ENCODE measurements around the gene JSRP1. TPM values are rescaled to one million over a fixed set of nuclear protein-coding genes. Genes with fewer than 3 reads are reported as not detected.

JSRP1 gene
- polyA plus RNA-seq, 1 of the 3 experiments (the other 2 are of a cell fraction), result 0.76 TPM

DNA sequence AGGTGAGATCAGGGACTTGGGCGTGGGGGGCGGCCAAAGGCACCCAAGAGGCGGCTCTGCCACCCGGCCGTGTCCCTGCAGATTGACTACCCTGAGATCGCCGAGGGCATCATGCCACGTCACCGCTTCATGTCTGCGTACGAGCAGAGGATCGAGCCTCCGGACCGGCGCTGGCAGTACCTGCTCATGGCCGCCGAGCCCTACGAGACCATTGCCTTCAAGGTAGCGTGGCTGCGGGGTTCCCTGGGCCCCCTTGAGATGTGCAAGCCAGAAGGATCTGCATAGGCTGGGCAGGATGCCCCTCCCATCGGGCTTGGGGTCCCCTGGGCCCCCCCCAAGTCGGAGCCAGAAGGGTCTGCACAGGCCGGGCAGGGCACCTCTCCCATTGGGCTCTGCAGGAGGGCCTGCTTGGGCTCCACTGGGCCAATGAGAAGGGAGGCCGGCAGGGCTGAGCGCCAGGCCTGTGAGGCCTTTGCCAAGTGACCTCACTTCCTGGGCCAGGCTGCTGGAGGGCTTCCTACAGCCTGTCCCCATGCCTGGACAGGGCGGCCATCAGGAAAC lies 9.3 kb downstream of the JSRP1 start:
- H3K4me2 ChIP-seq, result no peak overlapping the region
- no peaks in the 10 kb centered on the region for H3K9me3 ChIP-seq
- H3K9me2 ChIP-seq, result no peaks in the 10 kb centered on the region
- ChIA-PET POLR2A (no interaction called here), CTCF (interaction anchor here (1.8 to 10.4 kb wide), 4 partner anchors 8 to 69 kb away, joined by 6 to 121 read pairs (median 50); no protein-coding TSS in a partner anchor)
- WGBS (ENCODE audit: low lambda C conversion rate), result 91% methylated on average over 18 of the region's 26 CpGs
- no peak overlapping the region for H3K4me3 ChIP-seq (ENCODE audit: low read depth in 2 of 2, low read length in 1 of 2)
- H3K36me3 ChIP-seq (replicated peaks in 1 of 2; ENCODE audit: control insufficient read depth in 1 of 2, insufficient read depth in 2 of 2, low read length in 1 of 2), result peaks cover 22 to 66% of the 10 kb centered on the region in 2 experiments
- DNase-seq, result peak; percentile 49
- TF ChIP-seq GABPA (IDR thresholded peaks at IDR 0.05; ENCODE audit: low read depth), result peak; percentile 47; the same call in 1 of the 2 replicates
- peak; percentile 70 for TF ChIP-seq NFIC (IDR thresholded peaks at IDR 0.05; ENCODE audit: borderline replicate concordance)
- TF ChIP-seq FOXM1 (IDR thresholded peaks at IDR 0.05; ENCODE audit: low read depth), result no peak
- peak overlapping the region; percentile 45 to 47; a peak in 3 of 4 replicates for H3K27ac ChIP-seq (ENCODE audit: low read depth in 2 of 2, low read length in 1 of 2)
- no peak overlapping the region for H3K9ac ChIP-seq
- H3F3A ChIP-seq (replicated peaks; ENCODE audit: insufficient read depth), result peaks cover 10% of the 10 kb centered on the region
- H4K20me1 ChIP-seq (ENCODE audit: insufficient read depth), result peaks cover 43% of the 10 kb centered on the region
- no peaks in the 10 kb centered on the region for H3K27me3 ChIP-seq (ENCODE audit: insufficient read depth)
- peaks cover 6 to 48% of the 10 kb centered on the region in 2 experiments; a peak in 2 of 4 replicates for H3K4me1 ChIP-seq (ENCODE audit: control insufficient read depth in 1 of 2, insufficient read depth in 2 of 2, low read depth in 1 of 2, low read length in 1 of 2)
- no peak overlapping the region for H2AFZ ChIP-seq (ENCODE audit: low read depth)
- peaks cover 41% of the 10 kb centered on the region for H3K79me2 ChIP-seq (ENCODE audit: insufficient read depth)

DNA sequence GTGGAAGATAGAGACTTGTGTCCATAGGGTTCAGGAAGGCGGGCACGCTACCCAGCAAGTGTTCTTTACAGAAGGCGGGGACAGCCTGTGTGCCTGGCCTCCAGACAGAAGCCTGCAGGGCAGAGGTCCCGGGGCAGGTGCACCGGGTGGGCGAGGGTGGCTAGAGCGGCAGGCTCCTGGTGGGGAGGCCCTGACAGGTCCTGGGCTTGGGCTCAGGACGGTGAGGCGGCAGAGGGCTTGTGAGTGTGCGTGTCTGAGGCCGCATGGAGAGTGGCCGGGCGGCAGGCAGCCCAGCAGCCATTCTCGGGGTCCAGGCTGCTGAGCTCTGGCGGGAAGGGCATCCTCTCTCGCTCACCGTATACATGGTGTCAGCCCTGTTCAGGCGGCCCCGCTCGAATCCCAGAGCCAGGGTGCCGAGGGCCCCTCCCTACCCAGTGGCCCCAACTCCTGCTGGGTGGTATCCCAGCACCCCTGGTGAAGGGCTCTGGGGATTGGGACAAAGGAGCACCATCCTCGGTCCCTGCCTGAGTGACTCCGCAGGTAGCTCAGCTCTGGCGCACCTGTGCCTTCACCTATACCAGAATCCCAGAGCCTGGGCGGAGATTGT lies 10.1 kb downstream of the JSRP1 start:
- 99% methylated on average over 14 of the region's 25 CpGs for WGBS (ENCODE audit: low lambda C conversion rate)
- POLR2A ChIA-PET, result no interaction called here

GRCh38 chr19:2245273-2245672 lies 10.9 kb downstream of the JSRP1 start:
- no peak overlapping the region for H3K4me3 ChIP-seq (ENCODE audit: low read depth in 2 of 2, low read length in 1 of 2)
- peaks cover 12 to 64% of the 10 kb centered on the region in 2 experiments; a peak in 2 of 4 replicates for H3K4me1 ChIP-seq (ENCODE audit: control insufficient read depth in 1 of 2, insufficient read depth in 2 of 2, low read depth in 1 of 2, low read length in 1 of 2)
- H3K9me2 ChIP-seq, result no peaks in the 10 kb centered on the region
- no peak for DNase-seq
- CTCF ChIA-PET, result interaction anchor here (1.8 to 10.4 kb wide), 4 partner anchors 10 to 71 kb away, joined by 6 to 121 read pairs (median 50); no protein-coding TSS in a partner anchor
- no peak overlapping the region for H2AFZ ChIP-seq (ENCODE audit: low read depth)
- no peaks in the 10 kb centered on the region for H3K27me3 ChIP-seq (ENCODE audit: insufficient read depth)
- 100% methylated on average over 3 of the region's 15 CpGs for WGBS (ENCODE audit: low lambda C conversion rate)
- POLR2A ChIA-PET, result interaction anchor here (0.6 to 3.3 kb wide), 2 partner anchors 10 to 741 kb away, joined by 5 to 33 read pairs; partner anchors contain the start of gene JSRP1
- peaks cover 9% of the 10 kb centered on the region for H3F3A ChIP-seq (replicated peaks; ENCODE audit: insufficient read depth)
- H4K20me1 ChIP-seq (ENCODE audit: insufficient read depth), result peaks cover 59% of the 10 kb centered on the region
- no peak for TF ChIP-seq FOXJ3 (CRISPR knock-in tag; IDR thresholded peaks at IDR 0.05)
- no peak for TF ChIP-seq ELF1 (IDR thresholded peaks at IDR 0.05)
- TF ChIP-seq EP300 (IDR thresholded peaks at IDR 0.05; ENCODE audit: borderline replicate concordance in 1 of 2, low read depth in 1 of 2, low read length in 1 of 2), result no peak
- TF ChIP-seq NFIC (IDR thresholded peaks at IDR 0.05; ENCODE audit: borderline replicate concordance), result no peak
- TF ChIP-seq POLR2AphosphoS5 (IDR thresholded peaks at IDR 0.05; ENCODE audit: low read depth, low read length), result no peak
- TF ChIP-seq MAX (IDR thresholded peaks at IDR 0.05; ENCODE audit: low read depth), result no peak
- TF ChIP-seq NRF1 (IDR thresholded peaks at IDR 0.05; ENCODE audit: low read depth, low read length), result no peak
- no peak for TF ChIP-seq YY1 (IDR thresholded peaks at IDR 0.05; ENCODE audit: low read depth)
- TF ChIP-seq RCOR1 (IDR thresholded peaks at IDR 0.05; ENCODE audit: low read length), result no peak
- peaks cover 22 to 61% of the 10 kb centered on the region in 2 experiments for H3K36me3 ChIP-seq (replicated peaks in 1 of 2; ENCODE audit: control insufficient read depth in 1 of 2, insufficient read depth in 2 of 2, low read length in 1 of 2)
- peaks cover 57% of the 10 kb centered on the region for H3K79me2 ChIP-seq (ENCODE audit: insufficient read depth)
- no peak overlapping the region for H3K9ac ChIP-seq
- H3K4me2 ChIP-seq, result no peak overlapping the region
- H3K27ac ChIP-seq (ENCODE audit: low read depth in 2 of 2, low read length in 1 of 2), result peak overlapping the region in 1 of 2 experiments; percentile 35; a peak in 1 of 4 replicates
- H3K9me3 ChIP-seq, result no peaks in the 10 kb centered on the region

More for the DNA sequence above, 10.1 kb downstream of the JSRP1 start:
- Histone ChIP-seq H3K4me2 (no peak overlapping the region), H3K9me3 (no peaks in the 10 kb centered on the region), H3K27ac (ENCODE audit: low read depth in 2 of 2, low read length in 1 of 2) (peak overlapping the region in 1 of 2 experiments; percentile 35; a peak in 1 of 4 replicates), H3K4me1 (ENCODE audit: control insufficient read depth in 1 of 2, insufficient read depth in 2 of 2, low read depth in 1 of 2, low read length in 1 of 2) (peaks cover 6 to 56% of the 10 kb centered on the region in 2 experiments; a peak in 2 of 4 replicates), H3K9ac (no peak overlapping the region), H3K9me2 (no peaks in the 10 kb centered on the region), H2AFZ (ENCODE audit: low read depth) (no peak overlapping the region), H3K27me3 (ENCODE audit: insufficient read depth) (no peaks in the 10 kb centered on the region), H3K36me3 (replicated peaks in 1 of 2; ENCODE audit: control insufficient read depth in 1 of 2, insufficient read depth in 2 of 2, low read length in 1 of 2) (peaks cover 22 to 66% of the 10 kb centered on the region in 2 experiments), H3F3A (replicated peaks; ENCODE audit: insufficient read depth) (peaks cover 10% of the 10 kb centered on the region), H4K20me1 (ENCODE audit: insufficient read depth) (peaks cover 50% of the 10 kb centered on the region), H3K79me2 (ENCODE audit: insufficient read depth) (peaks cover 49% of the 10 kb centered on the region), H3K4me3 (ENCODE audit: low read depth in 2 of 2, low read length in 1 of 2) (no peak overlapping the region)
- TF ChIP-seq MAX (IDR thresholded peaks at IDR 0.05; ENCODE audit: low read depth), result no peak
- TF ChIP-seq FOSL2 (IDR thresholded peaks at IDR 0.05; ENCODE audit: borderline replicate concordance, low read depth), result no peak
- TF ChIP-seq CHD2 (IDR thresholded peaks at IDR 0.05; ENCODE audit: low read length, partially characterized antibody), result no peak
- no peak for TF ChIP-seq RXRA (IDR thresholded peaks at IDR 0.05; ENCODE audit: borderline replicate concordance, low read depth)
- no peak for TF ChIP-seq RFX5 (IDR thresholded peaks at IDR 0.05; ENCODE audit: low read length)
- CTCF ChIA-PET, result interaction anchor here (1.8 to 10.4 kb wide), 4 partner anchors 9 to 70 kb away, joined by 6 to 121 read pairs (median 50); no protein-coding TSS in a partner anchor
- DNase-seq, result no peak
